ENCODE data around the gene CACNA1H.

CACNA1H gene

GRCh38 chr16:1133271-1133670, 19.6 kb upstream of the CACNA1H start:
- H3K79me2 ChIP-seq (ENCODE audit: insufficient read depth, low read depth) = no peaks in the 10 kb centered on the region
- no peak overlapping the region for H3K9ac ChIP-seq
- no peak for TF ChIP-seq CTCF (conservative IDR thresholded peaks at IDR 0.05; ENCODE audit: low read depth, low read length)
- H3K36me3 ChIP-seq (ENCODE audit: insufficient read depth) = no peaks in the 10 kb centered on the region
- H3K27me3 ChIP-seq (ENCODE audit: insufficient read depth, low read depth) = peaks cover 96% of the 10 kb centered on the region
- H3K4me3 ChIP-seq (IDR thresholded peaks at IDR 0.05; ENCODE audit: insufficient read depth, low read depth, low read length) = no peak overlapping the region
- no peaks in the 10 kb centered on the region for H3K4me1 ChIP-seq (ENCODE audit: low read depth, poor library complexity, severe bottlenecking)
- no peak overlapping the region for H3K27ac ChIP-seq
- no peaks in the 10 kb centered on the region for H4K20me1 ChIP-seq (ENCODE audit: insufficient read depth)
- no peak overlapping the region for H3K4me2 ChIP-seq
- no peak overlapping the region for H2AFZ ChIP-seq (ENCODE audit: low read depth)

- no peaks in the 10 kb centered on the region for H3K79me2 ChIP-seq (ENCODE audit: insufficient read depth, low read depth)
- no peak overlapping the region for H3K4me2 ChIP-seq
- H4K20me1 ChIP-seq (ENCODE audit: insufficient read depth) = no peaks in the 10 kb centered on the region
- peaks cover 96% of the 10 kb centered on the region for H3K27me3 ChIP-seq (ENCODE audit: insufficient read depth, low read depth)
- no peak overlapping the region for H2AFZ ChIP-seq (ENCODE audit: low read depth)
- no peak for TF ChIP-seq CTCF (conservative IDR thresholded peaks at IDR 0.05; ENCODE audit: low read depth, low read length)
- H3K36me3 ChIP-seq (ENCODE audit: insufficient read depth) = no peaks in the 10 kb centered on the region
- no peak overlapping the region for H3K27ac ChIP-seq
- H3K4me1 ChIP-seq (ENCODE audit: low read depth, poor library complexity, severe bottlenecking) = no peaks in the 10 kb centered on the region
- no peak overlapping the region for H3K9ac ChIP-seq
- H3K4me3 ChIP-seq (IDR thresholded peaks at IDR 0.05; ENCODE audit: insufficient read depth, low read depth, low read length) = no peak overlapping the region
Measured at GRCh38 chr16:1133810-1134520, 18.9 kb upstream of the CACNA1H start.

- no peak for TF ChIP-seq CTCF (conservative IDR thresholded peaks at IDR 0.05; ENCODE audit: low read depth, low read length)
- Histone ChIP-seq H4K20me1 (ENCODE audit: insufficient read depth) (no peaks in the 10 kb centered on the region), H3K4me1 (ENCODE audit: low read depth, poor library complexity, severe bottlenecking) (no peaks in the 10 kb centered on the region), H3K27ac (no peak overlapping the region), H3K4me3 (IDR thresholded peaks at IDR 0.05; ENCODE audit: insufficient read depth, low read depth, low read length) (no peak overlapping the region), H3K9ac (no peak overlapping the region), H3K4me2 (no peak overlapping the region), H3K36me3 (ENCODE audit: insufficient read depth) (no peaks in the 10 kb centered on the region), H2AFZ (ENCODE audit: low read depth) (no peak overlapping the region), H3K27me3 (ENCODE audit: insufficient read depth, low read depth) (peaks cover 96% of the 10 kb centered on the region), H3K79me2 (ENCODE audit: insufficient read depth, low read depth) (no peaks in the 10 kb centered on the region)
Measured at GRCh38 chr16:1134776-1135458, 18.0 kb upstream of the CACNA1H start.

- Histone ChIP-seq H3K27ac (no peak overlapping the region), H3K79me2 (ENCODE audit: insufficient read depth, low read depth) (no peaks in the 10 kb centered on the region), H2AFZ (ENCODE audit: low read depth) (no peak overlapping the region), H3K36me3 (ENCODE audit: insufficient read depth) (no peaks in the 10 kb centered on the region), H3K4me2 (no peak overlapping the region), H3K4me1 (ENCODE audit: low read depth, poor library complexity, severe bottlenecking) (no peaks in the 10 kb centered on the region), H4K20me1 (ENCODE audit: insufficient read depth) (no peaks in the 10 kb centered on the region), H3K4me3 (IDR thresholded peaks at IDR 0.05; ENCODE audit: insufficient read depth, low read depth, low read length) (no peak overlapping the region), H3K9ac (no peak overlapping the region), H3K27me3 (ENCODE audit: insufficient read depth, low read depth) (peaks cover 96% of the 10 kb centered on the region)
- TF ChIP-seq CTCF (conservative IDR thresholded peaks at IDR 0.05; ENCODE audit: low read depth, low read length) = no peak
Measured at GRCh38 chr16:1135459-1135825, 17.5 kb upstream of the CACNA1H start.
